GM18499 (cell line): ENCODE measurements around the gene DGCR2.
"Not testable (repeated sequence)": the region's sequence is repeated elsewhere in the genome, so short reads cannot be mapped to it uniquely, and the experiment has no call there.

Source experiments
- ATAC-seq: cut with Tn5 transposase; IDR thresholded peaks from one replicate; pipeline ENCODE4 v1.9.1; 2021; ENCODE audit warnings: moderate number of reproducible peaks; ENCODE audit not compliant: insufficient read depth, unreplicated experiment

Gene DGCR2

GRCh38 chr22:19035474-19036228, 86.6 kb downstream of the DGCR2 start:
- no peak for ATAC-seq

- ATAC-seq, result not testable (repeated sequence)
These were observed 87.1 kb downstream of the DGCR2 start for GRCh38 chr22:19035126-19035473.

DNA sequence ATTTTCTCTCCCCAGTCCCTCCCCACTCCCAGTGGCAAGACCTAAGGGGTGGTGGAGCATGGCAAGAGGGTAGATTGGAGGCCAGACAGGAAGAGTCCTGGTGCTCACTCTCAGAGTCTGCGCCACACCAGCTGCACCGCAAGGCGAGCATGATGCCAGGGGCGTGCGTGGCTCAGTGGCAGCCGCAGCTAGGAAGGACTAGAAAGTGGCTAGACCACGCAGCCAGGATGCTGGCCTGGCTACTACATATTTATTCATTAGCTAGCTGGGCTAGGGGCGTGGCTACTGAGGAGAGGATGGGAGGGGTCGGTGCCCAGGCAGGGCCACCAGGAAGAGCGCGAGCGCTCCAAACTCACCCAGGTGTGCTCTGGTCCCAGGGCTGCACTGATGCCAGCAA, 87.5 kb downstream of the DGCR2 start:
- not testable (repeated sequence) for ATAC-seq

- ATAC-seq, result not testable (repeated sequence)
These were observed 88.0 kb downstream of the DGCR2 start for GRCh38 chr22:19034031-19034723.

GRCh38 chr22:19033568-19033905, 88.7 kb downstream of the DGCR2 start:
- ATAC-seq, result not testable (repeated sequence)

GRCh38 chr22:19032898-19033567, 89.2 kb downstream of the DGCR2 start:
- ATAC-seq, result not testable (repeated sequence)

DNA sequence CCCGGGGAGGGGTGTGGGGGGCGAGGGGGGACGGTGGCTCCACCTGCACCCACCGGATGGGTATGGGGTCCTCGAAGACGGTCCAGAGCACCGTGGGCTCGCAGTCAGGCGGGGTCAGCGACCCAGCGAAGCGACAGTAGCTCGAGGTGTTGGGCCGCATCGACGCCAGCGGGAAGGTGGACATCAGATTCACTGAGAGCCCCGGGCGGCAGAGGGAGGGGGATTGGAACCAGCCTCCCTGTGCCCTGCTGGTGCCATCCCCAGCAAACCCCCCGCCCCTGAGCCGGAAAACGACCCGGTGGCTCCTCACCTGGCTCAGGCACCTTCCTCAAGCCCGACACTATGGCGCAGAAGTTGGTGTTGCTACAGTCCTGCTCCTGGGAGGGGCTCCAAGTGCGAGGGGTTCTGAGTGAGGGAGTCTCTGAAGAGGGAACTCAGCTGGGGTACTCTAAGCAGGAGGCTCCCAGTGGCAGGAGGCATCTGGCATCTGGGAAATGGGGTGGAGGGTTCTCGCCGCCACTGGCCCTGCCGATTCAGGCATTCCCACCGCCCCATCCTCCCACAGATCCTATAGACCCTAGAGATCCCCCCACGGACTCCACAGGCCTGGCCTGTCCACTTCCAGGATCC, 89.9 kb downstream of the DGCR2 start:
- not testable (repeated sequence) for ATAC-seq

DNA sequence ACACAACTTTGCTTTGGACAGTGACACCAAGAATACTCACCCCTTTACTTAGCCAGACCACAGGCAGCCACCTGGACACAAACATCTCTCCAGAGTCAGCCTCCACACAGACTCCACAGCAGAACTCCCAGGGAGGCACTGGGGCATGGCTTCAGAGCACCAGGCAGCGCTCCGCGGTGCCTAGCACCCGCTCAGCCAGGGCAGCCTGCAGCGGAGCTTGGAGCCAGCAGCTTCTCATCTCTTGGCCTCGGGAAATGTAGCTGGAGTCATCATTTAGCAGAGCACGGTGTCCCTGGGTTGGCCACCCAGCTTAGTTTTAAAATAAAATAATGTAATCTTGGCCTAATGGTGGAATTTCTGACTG, 91.3 kb downstream of the DGCR2 start:
- not testable (repeated sequence) for ATAC-seq

GRCh38 chr22:19030226-19030888, 91.9 kb downstream of the DGCR2 start:
- ATAC-seq, result not testable (repeated sequence)

DNA sequence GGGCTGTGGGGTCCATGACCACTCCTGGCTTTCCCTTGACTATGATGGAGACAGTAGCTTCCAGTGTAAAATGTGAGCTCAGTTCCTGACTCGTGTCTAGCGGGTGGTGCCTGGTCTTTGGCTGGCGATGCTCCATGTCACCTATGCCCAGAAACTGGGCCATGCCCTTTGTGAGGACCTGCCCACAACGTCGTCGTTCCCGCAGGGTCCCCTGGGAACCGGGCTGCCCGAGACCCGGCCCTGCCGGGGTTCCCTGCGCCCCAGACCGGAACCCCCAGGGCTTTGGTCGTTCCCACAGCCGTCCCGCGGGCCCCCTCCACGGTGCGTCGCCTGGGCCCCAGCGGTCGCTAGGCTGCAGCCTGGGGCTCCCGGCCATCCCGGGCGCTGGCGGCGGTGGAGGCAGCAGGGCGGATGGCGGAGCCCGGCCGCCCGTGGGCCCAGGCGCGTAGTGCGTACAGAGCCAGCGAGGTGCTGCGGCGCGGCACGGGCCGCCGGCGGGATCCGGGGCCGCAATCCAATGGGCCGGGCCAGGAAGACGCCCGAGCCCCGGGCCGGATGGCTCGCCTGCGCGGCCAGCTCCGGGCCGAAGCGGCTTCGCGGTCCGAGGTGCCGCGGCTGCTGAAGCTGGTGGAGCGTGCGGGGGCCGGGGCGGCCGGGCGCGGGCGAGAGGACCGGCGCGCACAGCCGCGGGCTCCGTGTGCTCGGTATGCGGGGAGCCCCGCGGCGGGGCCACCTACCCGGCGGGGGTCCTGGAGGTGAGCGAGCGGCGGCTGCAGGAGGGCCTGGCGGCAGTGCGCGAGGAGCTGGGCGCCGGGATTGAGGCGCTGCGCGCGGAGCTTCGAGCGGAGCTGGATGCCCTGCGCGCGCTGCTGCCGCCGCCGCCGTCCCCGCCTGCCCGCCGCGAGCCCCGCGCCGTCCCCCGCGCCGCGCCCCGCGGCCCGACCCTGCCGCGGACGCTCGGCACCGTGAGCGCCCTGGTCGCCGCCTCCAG, 92.8 kb downstream of the DGCR2 start:
- ATAC-seq, result not testable (repeated sequence)

DNA sequence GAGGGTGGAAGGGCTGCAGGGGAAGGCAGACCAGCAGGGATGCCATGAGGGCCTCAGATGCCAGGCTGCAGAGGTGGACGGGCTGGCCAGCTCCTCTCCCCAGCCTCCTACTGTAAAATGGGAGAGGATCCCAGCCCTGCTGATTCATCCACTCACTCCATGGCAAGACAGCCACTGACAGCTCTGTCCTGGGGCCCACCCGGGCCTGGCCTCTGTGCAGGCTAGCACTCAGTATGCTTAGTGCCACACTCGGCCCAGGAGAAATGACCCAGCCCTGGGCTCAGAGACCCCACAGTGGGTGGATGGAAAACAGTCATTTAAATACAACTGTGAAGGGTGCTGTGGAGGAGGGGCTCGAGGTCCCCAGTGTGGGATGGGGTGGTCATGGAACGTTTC, 94.2 kb downstream of the DGCR2 start:
- not testable (repeated sequence) for ATAC-seq

DNA sequence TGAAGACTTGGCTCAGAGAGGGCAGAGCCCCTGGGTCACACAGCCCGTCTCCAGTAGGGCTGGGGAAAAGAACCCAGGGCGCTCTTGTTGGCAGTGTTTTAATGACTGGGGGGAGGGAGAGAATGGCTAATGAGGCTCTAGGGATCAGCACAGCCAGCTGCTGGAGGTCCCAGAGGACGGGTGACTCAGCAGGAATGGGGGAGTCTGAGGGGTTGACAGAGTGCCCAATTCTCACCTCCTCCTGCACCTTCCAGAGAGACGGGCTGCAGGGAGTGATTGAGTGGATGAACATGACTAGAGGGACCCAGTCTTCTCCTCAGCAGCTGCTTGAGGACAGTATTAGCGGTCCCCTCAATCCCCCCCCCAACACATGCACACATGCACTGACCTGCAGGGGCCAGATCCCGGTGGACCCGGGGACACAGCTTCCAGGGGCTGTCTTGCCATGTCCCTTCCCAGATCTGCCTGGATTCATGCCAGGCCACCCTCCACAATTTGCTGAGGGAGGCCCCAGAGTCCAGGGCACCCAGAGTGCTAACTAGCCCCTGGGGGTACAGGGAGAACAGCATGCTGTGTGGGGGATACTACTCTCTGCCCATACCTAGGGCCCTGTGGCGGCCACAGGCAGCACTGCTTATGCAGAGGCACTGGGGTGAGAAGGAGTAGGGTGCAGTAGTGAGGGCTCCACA, 94.7 kb downstream of the DGCR2 start:
- not testable (repeated sequence) for ATAC-seq

DNA sequence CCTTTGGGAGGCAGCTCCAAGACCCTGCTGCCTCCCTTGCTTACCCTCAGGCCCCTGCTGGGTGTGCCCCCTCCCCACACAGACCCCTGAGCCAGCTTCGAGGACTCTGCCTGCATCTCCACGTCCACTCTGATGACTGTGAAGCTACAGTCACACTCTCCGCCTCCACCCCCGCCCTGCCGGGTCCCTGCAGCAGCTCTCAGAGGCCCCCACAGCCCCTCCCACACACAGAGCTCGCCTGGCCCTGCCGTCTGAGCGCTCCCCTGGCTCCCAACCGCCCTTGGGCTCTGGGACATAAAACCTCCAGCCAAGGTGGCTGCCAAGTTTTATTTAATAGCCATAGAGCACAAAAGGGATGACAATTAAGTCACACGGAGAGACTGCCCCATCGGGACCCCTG, 96.1 kb downstream of the DGCR2 start:
- not testable (repeated sequence) for ATAC-seq

DNA sequence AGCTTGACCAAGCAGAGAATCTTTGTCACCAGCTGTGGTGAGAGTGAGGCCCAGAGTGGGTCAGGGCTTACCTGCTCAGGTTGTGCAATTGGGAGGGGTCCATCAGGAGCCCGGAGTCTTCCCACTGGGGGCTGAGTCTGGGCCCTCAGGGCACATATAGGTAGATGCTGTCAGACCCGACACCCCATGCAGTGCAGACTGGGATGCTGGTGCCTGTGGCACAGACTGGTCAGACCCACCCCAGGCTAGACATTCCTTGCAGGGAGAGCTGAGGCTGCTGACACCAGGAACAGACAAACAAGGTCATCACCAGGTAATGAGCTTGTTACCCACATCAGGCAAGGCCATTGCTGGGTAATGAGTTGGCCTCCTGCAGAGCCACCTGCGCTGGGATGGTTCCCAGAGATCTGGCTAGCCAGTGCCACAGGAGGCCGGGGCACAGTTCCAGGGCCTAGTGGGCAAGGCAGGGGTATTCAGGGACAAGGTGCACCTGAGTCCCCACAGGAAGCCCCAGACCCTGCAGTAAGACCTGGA, 97.2 kb downstream of the DGCR2 start:
- not testable (repeated sequence) for ATAC-seq

DNA sequence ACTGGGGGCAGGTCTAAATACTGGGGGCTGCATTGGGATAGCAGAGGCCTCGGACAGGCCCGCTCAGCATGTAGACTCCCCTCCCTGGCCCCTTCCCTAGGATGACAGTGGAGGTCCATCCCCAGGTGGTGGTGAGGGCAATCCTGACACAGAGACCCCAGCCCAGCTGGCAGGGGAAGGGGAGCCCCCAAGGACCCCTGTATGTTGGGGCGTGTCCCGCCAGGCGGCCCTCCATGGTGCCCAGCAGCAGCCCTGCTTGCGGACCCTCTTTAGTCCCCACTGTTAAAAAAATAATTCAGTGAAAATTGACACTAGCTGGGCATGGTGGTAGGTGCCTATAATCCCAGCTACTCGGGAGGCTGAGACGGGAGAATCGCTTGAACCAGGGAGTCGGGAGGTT, 98.3 kb downstream of the DGCR2 start:
- not testable (repeated sequence) for ATAC-seq

DNA sequence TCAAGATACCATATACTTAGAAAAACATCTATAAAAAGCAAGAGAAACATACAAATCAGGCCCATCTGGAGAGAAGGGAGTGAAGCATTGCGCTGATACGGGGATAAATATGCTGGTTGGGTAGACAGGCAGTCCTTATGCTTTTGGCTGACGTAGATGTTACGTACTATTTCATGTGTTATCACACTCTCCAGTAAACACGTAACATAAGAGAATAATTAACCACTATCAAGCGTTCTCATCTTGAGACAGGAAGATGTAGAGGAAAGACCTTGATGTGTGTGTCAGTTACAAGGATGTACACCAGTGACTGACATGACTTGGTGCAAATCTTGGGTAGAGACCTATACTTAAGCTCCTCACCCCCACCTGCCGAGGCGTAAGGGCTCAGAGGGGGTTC, 99.5 kb downstream of the DGCR2 start:
- no peak for ATAC-seq

DNA sequence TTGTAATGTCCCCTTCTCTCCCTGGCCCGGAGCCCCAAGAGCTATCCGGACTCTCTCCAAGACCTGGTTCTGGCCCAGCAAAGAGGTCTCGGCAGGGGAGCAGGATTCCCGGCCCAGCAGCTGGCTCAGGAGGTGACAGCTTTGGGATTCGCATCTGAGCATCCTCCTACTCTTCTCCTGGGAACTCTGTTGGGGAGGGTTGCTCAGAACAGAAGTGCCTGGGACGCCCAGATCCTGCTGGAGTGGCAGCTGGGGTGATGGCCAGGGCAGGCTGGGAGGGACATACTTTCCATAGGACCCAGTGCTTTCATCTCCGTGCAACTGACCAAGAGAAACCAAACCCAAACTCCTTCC, 102.6 kb downstream of the DGCR2 start:
- no peak for ATAC-seq

DNA sequence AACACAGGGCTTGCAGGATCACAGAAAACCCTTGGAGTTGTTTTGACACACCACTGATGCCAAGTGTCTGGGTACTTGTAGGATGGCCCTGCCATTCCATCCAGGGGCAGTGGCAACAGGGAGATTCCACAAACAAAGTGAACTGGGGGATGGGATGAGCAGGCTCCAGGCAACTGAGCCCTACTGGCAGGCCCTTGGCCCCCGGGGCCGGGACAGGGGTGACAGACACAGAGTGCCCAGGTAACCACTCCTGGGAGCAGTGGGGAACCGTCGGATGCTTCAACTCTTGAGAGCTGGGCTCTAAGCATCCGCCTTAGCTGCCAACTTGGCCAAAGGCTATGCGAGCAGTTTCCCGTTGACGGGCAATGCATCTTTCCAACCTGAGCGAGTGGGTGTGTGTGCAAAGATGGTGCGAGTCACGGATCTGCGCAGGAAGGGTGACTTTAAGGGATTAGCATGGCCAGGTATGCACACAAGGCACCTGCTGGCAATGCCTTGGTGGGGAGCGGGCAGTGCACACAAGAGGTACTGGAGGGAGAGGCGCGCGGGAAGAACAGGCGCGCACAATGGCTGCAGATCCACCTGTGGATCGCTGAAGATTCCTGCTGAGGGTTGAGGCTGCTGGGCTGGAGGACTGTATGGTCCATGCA, 103.1 kb downstream of the DGCR2 start:
- no peak for ATAC-seq
